Liver (tissue), 9 donors: ENCODE results near the gene MEIOB. TPM values are rescaled to one million over a fixed set of nuclear protein-coding genes. Genes with fewer than 3 reads are reported as not detected.

ENCODE experiments used
- DNase-seq: peaks from one replicate; pipeline ENCODE4 v3.0.0-alpha.2; 2017; ENCODE audit warnings: low spot score
- H3K27ac ChIP-seq, 2 donors: one replicate each; pipeline ENCODE4 v1.7.0; 2013; ENCODE audit warnings: inconsistent platforms in 2 of 2, low read length in 2 of 2, control low read depth in 1 of 2, low read depth in 1 of 2, mild to moderate bottlenecking in 1 of 2
- H3K27me3 ChIP-seq, 4 donors: one replicate each; pipeline versions ENCODE4 v1.6.1 to v1.7.0; 2013; ENCODE audit warnings: low read length in 3 of 4, inconsistent platforms in 1 of 4, mild to moderate bottlenecking in 1 of 4, moderate library complexity in 1 of 4; ENCODE audit not compliant: control insufficient read depth in 4 of 4, insufficient read depth in 4 of 4
- H3K36me3 ChIP-seq, 4 donors: one replicate each; pipeline versions ENCODE4 v1.6.1 to v1.7.0; 2013; ENCODE audit warnings: low read length in 3 of 4, mild to moderate bottlenecking in 3 of 4, low read depth in 1 of 4, moderate library complexity in 1 of 4; ENCODE audit not compliant: control insufficient read depth in 4 of 4, insufficient read depth in 3 of 4
- H3K4me1 ChIP-seq, 4 donors: one replicate each; pipeline versions ENCODE4 v1.6.1 to v1.7.0; 2013; ENCODE audit warnings: low read length in 3 of 4, mild to moderate bottlenecking in 3 of 4, moderate library complexity in 1 of 4; ENCODE audit not compliant: control insufficient read depth in 4 of 4, insufficient read depth in 4 of 4
- H3K4me3 ChIP-seq, 3 donors: one replicate each; pipeline versions ENCODE4 v1.6.1 to v1.7.0; 2013; ENCODE audit warnings: low read length in 3 of 3, control low read depth in 1 of 3, low read depth in 1 of 3, mild to moderate bottlenecking in 1 of 3
- H3K9ac ChIP-seq, 2 donors: one replicate each; pipeline ENCODE4 v1.7.0; 2013; ENCODE audit warnings: low read length in 2 of 2, mild to moderate bottlenecking in 2 of 2, moderate library complexity in 2 of 2, control low read depth in 1 of 2, low read depth in 1 of 2
- H3K9me3 ChIP-seq, 4 donors: one replicate each; pipeline versions ENCODE4 v1.6.1 to v1.7.0; 2013; ENCODE audit warnings: low read length in 3 of 4; ENCODE audit not compliant: control insufficient read depth in 4 of 4
- EGR1 ChIP-seq, 2 donors: IDR thresholded peaks; 2 replicates each; pipeline ENCODE4 v1.6.1; 2016 to 2018; ENCODE audit warnings: antibody characterized with exemption in 2 of 2, low read depth in 2 of 2
- FOXA1 ChIP-seq: IDR thresholded peaks from 2 replicates; pipeline ENCODE4 v1.6.1; 2016; ENCODE audit warnings: antibody characterized with exemption
- FOXA2 ChIP-seq: IDR thresholded peaks from 2 replicates; pipeline ENCODE4 v1.6.1; 2016; ENCODE audit warnings: antibody characterized with exemption
- HNF4A ChIP-seq, 2 donors: conservative IDR thresholded peaks; 2 replicates each; pipeline ENCODE4 v1.6.1; 2016; ENCODE audit warnings: antibody characterized with exemption in 2 of 2, mild to moderate bottlenecking in 2 of 2
- HNF4G ChIP-seq: IDR thresholded peaks from 2 replicates; pipeline ENCODE4 v1.6.1; 2016; ENCODE audit warnings: antibody characterized with exemption
- JUND ChIP-seq, 2 donors: IDR thresholded peaks; 2 replicates each; pipeline ENCODE4 v1.6.1; 2016; ENCODE audit warnings: antibody characterized with exemption in 2 of 2
- NR2F2 ChIP-seq: IDR thresholded peaks from 2 replicates; pipeline ENCODE4 v1.6.1; 2016; ENCODE audit warnings: antibody characterized with exemption
- RAD21 ChIP-seq, 2 donors: IDR thresholded peaks; 2 replicates each; pipeline ENCODE4 v1.6.1; 2016; ENCODE audit warnings: antibody characterized with exemption in 2 of 2, mild to moderate bottlenecking in 2 of 2
- RXRA ChIP-seq, 2 donors: IDR thresholded peaks; 2 replicates each; pipeline ENCODE4 v1.6.1; 2017 to 2018; ENCODE audit warnings: antibody characterized with exemption in 2 of 2, mild to moderate bottlenecking in 1 of 2
- TAF1 ChIP-seq: conservative IDR thresholded peaks from 2 replicates; pipeline ENCODE4 v1.6.1; 2016; ENCODE audit warnings: antibody characterized with exemption, mild to moderate bottlenecking
- WGBS: extraction: QIAGEN DNeasy Blood & Tissue Kit; methylation state at CpG from one replicate; pipeline ENCODE4 v1.1.7; 2013; 5-methylcytosine and 5-hydroxymethylcytosine counted together
- polyA plus RNA-seq, 2 donors: library from polyadenylated mRNA; stranded (reverse) in 1 of 2; unstranded in 1 of 2; fragments of 200-250 nt in 1 of 2; fragments of >200 nt in 1 of 2; fragmentation: Nextera tagmentation in 1 of 2; extraction: Ambion mirVana in 1 of 2; gene quantifications; one replicate each; pipeline versions ENCODE4 v1.2.1 to v1.2.3, GENCODE V29; 2013 to 2015
- total RNA-seq, 2 donors: library from RNA; depleted of rRNA; stranded (reverse); fragments of >200 nt; gene quantifications; one replicate each; pipeline ENCODE4 v1.2.3, GENCODE V29; 2014
- TF ChIP-seq, protein P1 (sequence below): IDR thresholded peaks from 2 replicates; pipeline ENCODE4 v1.6.1; 2016; ENCODE audit warnings: antibody characterized with exemption, mild to moderate bottlenecking
- TF ChIP-seq, protein P2 (sequence below): IDR thresholded peaks from 2 replicates; pipeline ENCODE4 v1.6.1; 2016; ENCODE audit warnings: antibody characterized with exemption
- TF ChIP-seq, protein P3 (sequence below): IDR thresholded peaks from 2 replicates; pipeline ENCODE4 v1.6.1; 2016; ENCODE audit warnings: antibody characterized with exemption
- donor health status: healthy.
- donor health status: healthy.
- donor health status: healthy.
- donor health status: healthy.
- donor health status: healthy.

Gene MEIOB
- total and polyA plus RNA-seq, 4 donors: 0.33 to 2.2 TPM; not detected in 2

DNA sequence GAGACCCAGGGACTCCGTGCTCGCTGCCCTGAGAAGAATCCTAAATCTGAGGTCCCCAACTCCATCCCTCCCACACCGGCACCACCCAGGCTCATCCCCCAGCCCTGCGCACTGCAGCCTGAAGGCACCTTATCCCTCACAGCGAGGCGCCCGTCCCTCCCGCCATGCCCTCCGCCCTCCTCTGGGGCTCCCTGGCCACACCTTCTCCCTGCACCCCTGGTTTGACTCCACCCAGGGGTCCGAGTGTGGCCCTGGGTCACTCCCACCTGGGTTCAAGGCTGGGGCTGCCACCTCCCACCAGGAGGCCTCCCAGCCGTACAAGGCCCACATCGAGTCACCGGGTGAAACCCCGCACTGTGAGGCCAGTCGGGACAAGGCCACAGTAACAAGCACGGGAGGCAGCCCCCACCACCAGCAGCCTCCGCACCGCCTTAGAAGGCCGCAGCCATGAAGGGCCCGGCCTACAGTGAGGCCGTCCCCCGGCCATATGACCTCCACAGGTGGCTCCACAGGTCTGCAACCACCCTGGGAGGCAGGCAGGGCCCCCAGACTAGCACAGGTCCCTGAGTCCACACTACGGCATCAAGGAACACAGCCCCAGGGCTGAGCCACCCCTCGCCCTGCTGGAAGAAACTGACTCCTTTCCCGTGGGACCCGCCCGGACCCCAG lies 53.6 kb downstream of the MEIOB start:
- TF ChIP-seq JUND (IDR thresholded peaks at IDR 0.05): no peak
- TF ChIP-seq NR2F2: no peak
- no peak for TF ChIP-seq FOXA1
- DNase-seq: peak; percentile 41
- Histone ChIP-seq H3K9ac (no peak overlapping the region), H3K27me3 (no peaks in the 10 kb centered on the region), H3K27ac (peak overlapping the region; percentile 81 to 85), H3K36me3 (peaks cover 12 to 34% (median 30%) of the 10 kb centered on the region in 4 donors), H3K4me1 (peaks cover 8 to 80% (median 73%) of the 10 kb centered on the region in 4 donors), H3K4me3 (no peak overlapping the region), H3K9me3 (no peaks in the 10 kb centered on the region)
- 89% methylated on average over 27 of the region's 27 CpGs for WGBS

DNA sequence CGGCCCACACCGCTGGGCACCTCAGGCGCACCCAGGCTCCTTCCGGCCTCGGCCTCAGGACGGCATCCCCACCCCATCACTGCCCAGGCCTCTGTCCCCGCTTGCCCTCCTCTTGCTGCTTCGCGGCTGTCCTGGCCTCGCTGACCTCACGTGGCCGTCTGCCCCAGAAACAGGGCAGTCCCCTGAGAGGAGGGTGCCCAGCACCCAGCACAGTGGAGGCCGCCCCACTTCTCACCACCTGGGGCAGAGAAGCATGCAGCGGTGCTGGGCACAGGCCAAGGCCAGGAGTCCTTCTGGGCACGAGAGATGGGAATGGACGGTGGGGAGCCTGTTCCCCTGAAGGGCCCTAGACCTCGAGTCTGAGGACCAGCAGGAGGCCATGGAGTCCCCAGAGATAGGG lies 54.2 kb downstream of the MEIOB start:
- TF ChIP-seq RAD21 (IDR thresholded peaks at IDR 0.05): no peak
- TF ChIP-seq FOXA2: no peak
- TF ChIP-seq RXRA (IDR thresholded peaks at IDR 0.05): peak in 1 of 2 donors; percentile 42
- peak in 1 of 2 donors; percentile 7 for TF ChIP-seq HNF4A (conservative IDR thresholded peaks at IDR 0.05)
- TF ChIP-seq HNF4G: no peak
- TF ChIP-seq, protein P1, sequence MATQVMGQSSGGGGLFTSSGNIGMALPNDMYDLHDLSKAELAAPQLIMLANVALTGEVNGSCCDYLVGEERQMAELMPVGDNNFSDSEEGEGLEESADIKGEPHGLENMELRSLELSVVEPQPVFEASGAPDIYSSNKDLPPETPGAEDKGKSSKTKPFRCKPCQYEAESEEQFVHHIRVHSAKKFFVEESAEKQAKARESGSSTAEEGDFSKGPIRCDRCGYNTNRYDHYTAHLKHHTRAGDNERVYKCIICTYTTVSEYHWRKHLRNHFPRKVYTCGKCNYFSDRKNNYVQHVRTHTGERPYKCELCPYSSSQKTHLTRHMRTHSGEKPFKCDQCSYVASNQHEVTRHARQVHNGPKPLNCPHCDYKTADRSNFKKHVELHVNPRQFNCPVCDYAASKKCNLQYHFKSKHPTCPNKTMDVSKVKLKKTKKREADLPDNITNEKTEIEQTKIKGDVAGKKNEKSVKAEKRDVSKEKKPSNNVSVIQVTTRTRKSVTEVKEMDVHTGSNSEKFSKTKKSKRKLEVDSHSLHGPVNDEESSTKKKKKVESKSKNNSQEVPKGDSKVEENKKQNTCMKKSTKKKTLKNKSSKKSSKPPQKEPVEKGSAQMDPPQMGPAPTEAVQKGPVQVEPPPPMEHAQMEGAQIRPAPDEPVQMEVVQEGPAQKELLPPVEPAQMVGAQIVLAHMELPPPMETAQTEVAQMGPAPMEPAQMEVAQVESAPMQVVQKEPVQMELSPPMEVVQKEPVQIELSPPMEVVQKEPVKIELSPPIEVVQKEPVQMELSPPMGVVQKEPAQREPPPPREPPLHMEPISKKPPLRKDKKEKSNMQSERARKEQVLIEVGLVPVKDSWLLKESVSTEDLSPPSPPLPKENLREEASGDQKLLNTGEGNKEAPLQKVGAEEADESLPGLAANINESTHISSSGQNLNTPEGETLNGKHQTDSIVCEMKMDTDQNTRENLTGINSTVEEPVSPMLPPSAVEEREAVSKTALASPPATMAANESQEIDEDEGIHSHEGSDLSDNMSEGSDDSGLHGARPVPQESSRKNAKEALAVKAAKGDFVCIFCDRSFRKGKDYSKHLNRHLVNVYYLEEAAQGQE: no peak
- no peak for TF ChIP-seq EGR1 (IDR thresholded peaks at IDR 0.05; ENCODE audit: low read depth in 2 of 2)
- no peak for TF ChIP-seq TAF1
- TF ChIP-seq, protein P2, sequence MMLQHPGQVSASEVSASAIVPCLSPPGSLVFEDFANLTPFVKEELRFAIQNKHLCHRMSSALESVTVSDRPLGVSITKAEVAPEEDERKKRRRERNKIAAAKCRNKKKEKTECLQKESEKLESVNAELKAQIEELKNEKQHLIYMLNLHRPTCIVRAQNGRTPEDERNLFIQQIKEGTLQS: no peak
- no peaks in the 10 kb centered on the region for H3K27me3 ChIP-seq
- H3K36me3 ChIP-seq: peaks cover 10 to 34% (median 30%) of the 10 kb centered on the region in 4 donors
- DNase-seq: no peak
- no peak overlapping the region for H3K9ac ChIP-seq
- peak overlapping the region; percentile 81 to 85 for H3K27ac ChIP-seq
- no peak overlapping the region for H3K4me3 ChIP-seq
- 55% methylated on average over 17 of the region's 17 CpGs for WGBS
- H3K4me1 ChIP-seq: peaks cover 8 to 82% (median 74%) of the 10 kb centered on the region in 4 donors
- H3K9me3 ChIP-seq: no peaks in the 10 kb centered on the region

DNA sequence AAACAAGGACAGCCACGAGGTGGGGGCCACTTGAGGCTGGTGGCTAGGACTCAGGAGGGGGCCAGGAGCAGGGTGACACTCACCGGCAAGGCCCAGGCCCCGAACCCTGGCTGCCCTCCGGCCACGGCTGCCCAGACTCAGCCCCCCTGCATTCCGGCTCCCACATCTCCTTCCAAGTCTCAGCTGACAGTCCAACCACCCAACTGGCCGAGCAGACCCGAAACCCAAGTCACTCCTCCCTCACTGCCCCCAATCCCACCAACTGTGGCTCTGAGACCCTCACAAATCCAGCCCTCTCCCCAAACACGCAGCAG lies 54.7 kb downstream of the MEIOB start:
- H3K9me3 ChIP-seq: no peaks in the 10 kb centered on the region
- DNase-seq: no peak
- H3K4me3 ChIP-seq: no peak overlapping the region
- TF ChIP-seq, protein P3, sequence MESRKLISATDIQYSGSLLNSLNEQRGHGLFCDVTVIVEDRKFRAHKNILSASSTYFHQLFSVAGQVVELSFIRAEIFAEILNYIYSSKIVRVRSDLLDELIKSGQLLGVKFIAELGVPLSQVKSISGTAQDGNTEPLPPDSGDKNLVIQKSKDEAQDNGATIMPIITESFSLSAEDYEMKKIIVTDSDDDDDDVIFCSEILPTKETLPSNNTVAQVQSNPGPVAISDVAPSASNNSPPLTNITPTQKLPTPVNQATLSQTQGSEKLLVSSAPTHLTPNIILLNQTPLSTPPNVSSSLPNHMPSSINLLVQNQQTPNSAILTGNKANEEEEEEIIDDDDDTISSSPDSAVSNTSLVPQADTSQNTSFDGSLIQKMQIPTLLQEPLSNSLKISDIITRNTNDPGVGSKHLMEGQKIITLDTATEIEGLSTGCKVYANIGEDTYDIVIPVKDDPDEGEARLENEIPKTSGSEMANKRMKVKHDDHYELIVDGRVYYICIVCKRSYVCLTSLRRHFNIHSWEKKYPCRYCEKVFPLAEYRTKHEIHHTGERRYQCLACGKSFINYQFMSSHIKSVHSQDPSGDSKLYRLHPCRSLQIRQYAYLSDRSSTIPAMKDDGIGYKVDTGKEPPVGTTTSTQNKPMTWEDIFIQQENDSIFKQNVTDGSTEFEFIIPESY: no peak
- no peaks in the 10 kb centered on the region for H3K27me3 ChIP-seq
- WGBS: 92% methylated on average over 9 of the region's 9 CpGs
- H3K27ac ChIP-seq: peak overlapping the region; percentile 81 to 85
- H3K36me3 ChIP-seq: peaks cover 5 to 31% (median 26%) of the 10 kb centered on the region in 4 donors
- H3K4me1 ChIP-seq: peaks cover 3 to 78% (median 69%) of the 10 kb centered on the region in 4 donors
- H3K9ac ChIP-seq: no peak overlapping the region
